ENCODE data around the gene CPLX3.
"Not testable (repeated sequence)": the region's sequence is repeated elsewhere in the genome, so short reads cannot be mapped to it uniquely, and the experiment has no call there.

The CPLX3 gene

DNA sequence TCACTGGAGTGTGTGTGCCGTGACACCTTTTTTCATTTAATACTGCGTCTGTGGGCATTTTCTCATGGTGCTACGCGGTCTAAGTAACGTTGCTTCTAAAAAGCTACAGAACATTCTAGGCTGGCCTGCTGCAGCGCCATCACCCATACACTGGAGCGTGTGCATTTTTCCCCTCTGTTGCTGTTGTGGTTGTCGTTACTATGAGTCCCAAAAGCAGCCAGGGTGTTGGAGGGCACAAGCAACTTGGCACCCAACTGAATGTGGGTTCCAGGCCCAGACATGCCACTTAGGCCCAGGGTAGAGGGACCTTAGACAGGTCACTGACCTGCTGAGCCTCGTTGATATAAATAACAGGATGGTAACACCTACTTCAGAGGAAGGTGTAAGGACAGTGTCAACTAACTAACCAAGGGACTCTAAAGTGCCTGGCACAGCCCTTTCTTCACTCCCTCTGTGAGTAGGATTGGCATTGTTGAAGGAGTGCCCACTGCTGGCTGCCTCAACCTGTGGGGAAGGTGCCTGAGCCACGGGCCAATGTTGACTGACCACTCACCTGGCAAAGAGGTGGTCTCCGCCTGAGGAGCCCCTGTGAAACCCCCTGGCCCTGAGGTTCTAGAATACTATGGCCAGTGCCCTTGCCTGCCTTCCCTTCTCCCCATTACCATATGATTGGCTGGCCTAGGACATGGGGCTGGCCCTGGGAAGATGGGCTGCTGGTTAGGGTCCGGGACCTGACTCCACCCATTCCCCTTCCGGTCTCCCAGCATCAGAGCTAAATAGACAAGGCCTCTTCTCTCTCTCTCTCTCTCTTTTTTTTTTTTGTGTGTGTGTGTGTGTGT is 41.0 kb upstream of the CPLX3 start:
- TF ChIP-seq ISL1 (CRISPR knock-in tag; IDR thresholded peaks at IDR 0.05) (no peak), ARNTL (CRISPR knock-in tag; IDR thresholded peaks at IDR 0.05; ENCODE audit: borderline replicate concordance, low read depth) (no peak), OSR1 (CRISPR knock-in tag; IDR thresholded peaks at IDR 0.05) (no peak), PPARA (CRISPR knock-in tag; IDR thresholded peaks at IDR 0.05; ENCODE audit: borderline replicate concordance) (no peak), ZNF565 (CRISPR knock-in tag; conservative IDR thresholded peaks at IDR 0.05; ENCODE audit: low read depth) (no peak), ZFP3 (CRISPR knock-in tag; IDR thresholded peaks at IDR 0.05) (no peak), ZC3H10 (CRISPR knock-in tag; IDR thresholded peaks at IDR 0.05) (no peak), TCF4 (CRISPR knock-in tag; IDR thresholded peaks at IDR 0.05; ENCODE audit: borderline replicate concordance) (no peak), BACH2 (CRISPR knock-in tag; IDR thresholded peaks at IDR 0.05; ENCODE audit: borderline replicate concordance) (no peak), CSDC2 (CRISPR knock-in tag; IDR thresholded peaks at IDR 0.05) (no peak)
- TF ChIP-seq, protein P1, sequence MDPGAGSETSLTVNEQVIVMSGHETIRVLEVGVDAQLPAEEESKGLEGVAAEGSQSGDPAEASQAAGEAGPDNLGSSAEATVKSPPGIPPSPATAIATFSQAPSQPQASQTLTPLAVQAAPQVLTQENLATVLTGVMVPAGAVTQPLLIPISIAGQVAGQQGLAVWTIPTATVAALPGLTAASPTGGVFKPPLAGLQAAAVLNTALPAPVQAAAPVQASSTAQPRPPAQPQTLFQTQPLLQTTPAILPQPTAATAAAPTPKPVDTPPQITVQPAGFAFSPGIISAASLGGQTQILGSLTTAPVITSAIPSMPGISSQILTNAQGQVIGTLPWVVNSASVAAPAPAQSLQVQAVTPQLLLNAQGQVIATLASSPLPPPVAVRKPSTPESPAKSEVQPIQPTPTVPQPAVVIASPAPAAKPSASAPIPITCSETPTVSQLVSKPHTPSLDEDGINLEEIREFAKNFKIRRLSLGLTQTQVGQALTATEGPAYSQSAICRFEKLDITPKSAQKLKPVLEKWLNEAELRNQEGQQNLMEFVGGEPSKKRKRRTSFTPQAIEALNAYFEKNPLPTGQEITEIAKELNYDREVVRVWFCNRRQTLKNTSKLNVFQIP (CRISPR knock-in tag; IDR thresholded peaks at IDR 0.05; ENCODE audit: borderline replicate concordance, low read depth): no peak
- TF ChIP-seq, protein P2, sequence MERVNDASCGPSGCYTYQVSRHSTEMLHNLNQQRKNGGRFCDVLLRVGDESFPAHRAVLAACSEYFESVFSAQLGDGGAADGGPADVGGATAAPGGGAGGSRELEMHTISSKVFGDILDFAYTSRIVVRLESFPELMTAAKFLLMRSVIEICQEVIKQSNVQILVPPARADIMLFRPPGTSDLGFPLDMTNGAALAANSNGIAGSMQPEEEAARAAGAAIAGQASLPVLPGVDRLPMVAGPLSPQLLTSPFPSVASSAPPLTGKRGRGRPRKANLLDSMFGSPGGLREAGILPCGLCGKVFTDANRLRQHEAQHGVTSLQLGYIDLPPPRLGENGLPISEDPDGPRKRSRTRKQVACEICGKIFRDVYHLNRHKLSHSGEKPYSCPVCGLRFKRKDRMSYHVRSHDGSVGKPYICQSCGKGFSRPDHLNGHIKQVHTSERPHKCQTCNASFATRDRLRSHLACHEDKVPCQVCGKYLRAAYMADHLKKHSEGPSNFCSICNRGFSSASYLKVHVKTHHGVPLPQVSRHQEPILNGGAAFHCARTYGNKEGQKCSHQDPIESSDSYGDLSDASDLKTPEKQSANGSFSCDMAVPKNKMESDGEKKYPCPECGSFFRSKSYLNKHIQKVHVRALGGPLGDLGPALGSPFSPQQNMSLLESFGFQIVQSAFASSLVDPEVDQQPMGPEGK (CRISPR knock-in tag; IDR thresholded peaks at IDR 0.05; ENCODE audit: borderline replicate concordance): no peak
- TF ChIP-seq, protein P3, sequence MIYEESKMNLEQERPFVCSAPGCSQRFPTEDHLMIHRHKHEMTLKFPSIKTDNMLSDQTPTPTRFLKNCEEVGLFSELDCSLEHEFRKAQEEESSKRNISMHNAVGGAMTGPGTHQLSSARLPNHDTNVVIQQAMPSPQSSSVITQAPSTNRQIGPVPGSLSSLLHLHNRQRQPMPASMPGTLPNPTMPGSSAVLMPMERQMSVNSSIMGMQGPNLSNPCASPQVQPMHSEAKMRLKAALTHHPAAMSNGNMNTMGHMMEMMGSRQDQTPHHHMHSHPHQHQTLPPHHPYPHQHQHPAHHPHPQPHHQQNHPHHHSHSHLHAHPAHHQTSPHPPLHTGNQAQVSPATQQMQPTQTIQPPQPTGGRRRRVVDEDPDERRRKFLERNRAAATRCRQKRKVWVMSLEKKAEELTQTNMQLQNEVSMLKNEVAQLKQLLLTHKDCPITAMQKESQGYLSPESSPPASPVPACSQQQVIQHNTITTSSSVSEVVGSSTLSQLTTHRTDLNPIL (CRISPR knock-in tag; IDR thresholded peaks at IDR 0.05; ENCODE audit: low read depth): no peak
- TF ChIP-seq, protein P4, sequence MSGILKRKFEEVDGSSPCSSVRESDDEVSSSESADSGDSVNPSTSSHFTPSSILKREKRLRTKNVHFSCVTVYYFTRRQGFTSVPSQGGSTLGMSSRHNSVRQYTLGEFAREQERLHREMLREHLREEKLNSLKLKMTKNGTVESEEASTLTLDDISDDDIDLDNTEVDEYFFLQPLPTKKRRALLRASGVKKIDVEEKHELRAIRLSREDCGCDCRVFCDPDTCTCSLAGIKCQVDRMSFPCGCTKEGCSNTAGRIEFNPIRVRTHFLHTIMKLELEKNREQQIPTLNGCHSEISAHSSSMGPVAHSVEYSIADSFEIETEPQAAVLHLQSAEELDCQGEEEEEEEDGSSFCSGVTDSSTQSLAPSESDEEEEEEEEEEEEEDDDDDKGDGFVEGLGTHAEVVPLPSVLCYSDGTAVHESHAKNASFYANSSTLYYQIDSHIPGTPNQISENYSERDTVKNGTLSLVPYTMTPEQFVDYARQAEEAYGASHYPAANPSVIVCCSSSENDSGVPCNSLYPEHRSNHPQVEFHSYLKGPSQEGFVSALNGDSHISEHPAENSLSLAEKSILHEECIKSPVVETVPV (CRISPR knock-in tag; IDR thresholded peaks at IDR 0.05): no peak
- no peak for ATAC-seq

DNA sequence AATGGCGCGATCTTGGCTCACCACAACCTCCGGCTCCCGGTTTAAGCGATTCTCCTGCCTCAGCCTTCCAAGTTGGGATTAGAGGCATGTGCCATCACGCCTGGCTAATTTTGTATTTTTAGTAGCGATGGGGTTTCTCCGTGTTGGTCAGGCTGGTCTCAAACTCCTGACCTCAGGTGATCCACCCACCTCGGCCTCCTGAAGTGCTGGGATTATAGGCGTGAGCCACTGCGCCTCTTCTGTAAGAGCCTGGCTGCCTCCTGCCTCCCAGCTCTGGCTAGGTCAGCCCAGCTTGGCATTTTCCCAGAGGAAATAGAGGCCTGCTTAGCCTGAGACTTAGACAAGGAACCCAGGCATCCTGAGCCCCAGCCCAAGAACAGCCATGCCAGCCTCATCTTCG is 40.3 kb upstream of the CPLX3 start:
- ATAC-seq: not testable (repeated sequence)

DNA sequence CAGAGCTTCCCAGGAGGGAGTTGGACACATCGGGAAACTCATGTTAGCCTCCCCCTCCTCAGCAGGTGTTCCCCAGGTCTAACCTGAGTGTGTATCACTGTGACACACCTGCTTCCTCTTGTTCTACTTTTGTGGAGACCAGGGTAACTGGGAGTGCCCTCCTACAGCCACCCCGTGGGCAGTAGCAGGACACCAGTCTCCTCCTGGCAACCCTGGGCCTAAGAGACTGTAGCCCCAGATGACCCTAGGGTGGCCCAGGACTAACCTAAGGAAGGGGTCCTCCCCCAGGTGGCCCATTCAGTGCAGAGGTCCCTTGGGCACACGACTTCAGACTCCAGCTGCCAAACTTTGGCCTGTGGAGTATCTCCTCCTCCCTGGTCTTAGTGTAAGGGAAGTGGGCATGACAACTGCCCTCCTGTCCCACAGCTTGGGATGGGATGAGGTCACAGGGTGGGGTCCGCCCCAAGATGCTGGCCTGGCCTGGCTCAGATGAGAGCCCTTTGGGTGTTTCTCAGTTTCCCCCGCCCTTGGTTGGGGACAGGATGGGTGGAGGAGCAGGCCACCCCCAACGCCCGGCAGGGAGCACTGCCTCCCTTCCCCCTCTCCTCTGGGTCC is 39.8 kb upstream of the CPLX3 start:
- no peak for ATAC-seq
- TF ChIP-seq, protein P4 (CRISPR knock-in tag; IDR thresholded peaks at IDR 0.05): no peak
- TF ChIP-seq ESRRG (CRISPR knock-in tag; IDR thresholded peaks at IDR 0.05): no peak
- no peak for TF ChIP-seq ISL1 (CRISPR knock-in tag; IDR thresholded peaks at IDR 0.05)
- no peak for TF ChIP-seq TCF4 (CRISPR knock-in tag; IDR thresholded peaks at IDR 0.05; ENCODE audit: borderline replicate concordance)
- TF ChIP-seq ZFP30 (CRISPR knock-in tag; IDR thresholded peaks at IDR 0.05): no peak
- no peak for TF ChIP-seq CSDC2 (CRISPR knock-in tag; IDR thresholded peaks at IDR 0.05)
- TF ChIP-seq GLIS3 (CRISPR knock-in tag; IDR thresholded peaks at IDR 0.05): no peak
- TF ChIP-seq, protein P2 (CRISPR knock-in tag; IDR thresholded peaks at IDR 0.05; ENCODE audit: borderline replicate concordance): no peak
- TF ChIP-seq, protein P5, sequence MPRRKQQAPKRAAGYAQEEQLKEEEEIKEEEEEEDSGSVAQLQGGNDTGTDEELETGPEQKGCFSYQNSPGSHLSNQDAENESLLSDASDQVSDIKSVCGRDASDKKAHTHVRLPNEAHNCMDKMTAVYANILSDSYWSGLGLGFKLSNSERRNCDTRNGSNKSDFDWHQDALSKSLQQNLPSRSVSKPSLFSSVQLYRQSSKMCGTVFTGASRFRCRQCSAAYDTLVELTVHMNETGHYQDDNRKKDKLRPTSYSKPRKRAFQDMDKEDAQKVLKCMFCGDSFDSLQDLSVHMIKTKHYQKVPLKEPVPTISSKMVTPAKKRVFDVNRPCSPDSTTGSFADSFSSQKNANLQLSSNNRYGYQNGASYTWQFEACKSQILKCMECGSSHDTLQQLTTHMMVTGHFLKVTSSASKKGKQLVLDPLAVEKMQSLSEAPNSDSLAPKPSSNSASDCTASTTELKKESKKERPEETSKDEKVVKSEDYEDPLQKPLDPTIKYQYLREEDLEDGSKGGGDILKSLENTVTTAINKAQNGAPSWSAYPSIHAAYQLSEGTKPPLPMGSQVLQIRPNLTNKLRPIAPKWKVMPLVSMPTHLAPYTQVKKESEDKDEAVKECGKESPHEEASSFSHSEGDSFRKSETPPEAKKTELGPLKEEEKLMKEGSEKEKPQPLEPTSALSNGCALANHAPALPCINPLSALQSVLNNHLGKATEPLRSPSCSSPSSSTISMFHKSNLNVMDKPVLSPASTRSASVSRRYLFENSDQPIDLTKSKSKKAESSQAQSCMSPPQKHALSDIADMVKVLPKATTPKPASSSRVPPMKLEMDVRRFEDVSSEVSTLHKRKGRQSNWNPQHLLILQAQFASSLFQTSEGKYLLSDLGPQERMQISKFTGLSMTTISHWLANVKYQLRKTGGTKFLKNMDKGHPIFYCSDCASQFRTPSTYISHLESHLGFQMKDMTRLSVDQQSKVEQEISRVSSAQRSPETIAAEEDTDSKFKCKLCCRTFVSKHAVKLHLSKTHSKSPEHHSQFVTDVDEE (CRISPR knock-in tag; IDR thresholded peaks at IDR 0.05): no peak
